Measurements from ENCODE around the gene ETS2. TPM values are rescaled to one million over a fixed set of nuclear protein-coding genes. Genes with fewer than 3 reads are reported as not detected.

The ETS2 gene
- total RNA-seq, 1 experiment from 2014 or later, result 132 TPM

DNA sequence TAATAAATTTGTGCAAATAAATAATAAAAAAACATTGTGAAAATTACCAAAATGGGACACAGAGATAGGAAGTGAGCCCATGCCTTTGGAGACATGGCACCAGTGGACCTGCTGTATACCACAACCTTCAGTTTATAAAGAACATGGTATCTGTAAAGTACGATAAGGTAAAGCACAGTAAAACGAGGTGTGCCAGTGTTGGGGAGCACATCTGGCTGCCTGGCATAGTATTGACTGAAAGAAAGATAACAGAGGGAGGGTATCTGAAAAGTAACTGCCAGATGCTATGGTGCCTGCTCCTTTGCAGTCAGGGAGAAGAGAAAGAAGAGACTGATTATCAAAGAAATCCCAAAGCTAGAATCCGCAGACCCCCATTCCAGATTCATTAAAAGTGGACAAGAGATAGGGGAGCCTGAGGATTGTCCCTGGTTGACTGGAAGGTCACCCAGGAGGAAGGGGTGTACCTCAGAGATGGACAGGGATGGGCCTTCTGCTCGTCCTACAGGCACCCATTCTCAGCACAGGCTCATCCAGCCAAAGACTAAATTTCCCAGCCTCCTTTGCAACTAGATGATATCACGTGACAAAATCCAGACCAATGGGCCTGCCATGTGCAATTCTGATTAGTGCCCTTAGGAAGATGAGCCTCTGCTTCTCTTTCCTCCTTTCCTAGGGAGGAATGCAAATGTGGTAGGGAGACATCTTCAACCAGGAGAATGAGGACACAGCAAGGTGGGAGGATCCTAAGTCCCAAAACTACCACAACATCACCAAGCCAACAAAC is 12.9 kb upstream of the ETS2 start:
- intact Hi-C loops (cut with micrococcal nuclease; ENCODE audit: unreplicated experiment), result no loop called here
- no TSS peak for BruUV-seq (replicated peaks)
- in situ Hi-C loops (cut with HindIII; ENCODE audit: low pct_unique_long_range_greater_than_20kb, low sequenced_read_pairs), result no loop called here
- ATAC-seq, result no peak
- H3K4me1 ChIP-seq (ENCODE audit: control insufficient read depth, insufficient read depth, low read length), result peaks cover 47% of the 10 kb centered on the region
- peaks cover 18% of the 10 kb centered on the region; the same call in 1 of the 2 replicates for H3K9me3 ChIP-seq (ENCODE audit: control insufficient read depth, insufficient read depth, low read depth, low read length)
- no peaks in the 10 kb centered on the region for H3K27me3 ChIP-seq (ENCODE audit: control insufficient read depth, insufficient read depth, low read length)
- ChIA-PET CTCF (no interaction called here), POLR2A (no interaction called here)
- no peak for DNase-seq (ENCODE audit: low read depth, low spot score)
- H3K27ac ChIP-seq (ENCODE audit: low read length), result peak overlapping the region; percentile 99
- TF ChIP-seq, protein P1, sequence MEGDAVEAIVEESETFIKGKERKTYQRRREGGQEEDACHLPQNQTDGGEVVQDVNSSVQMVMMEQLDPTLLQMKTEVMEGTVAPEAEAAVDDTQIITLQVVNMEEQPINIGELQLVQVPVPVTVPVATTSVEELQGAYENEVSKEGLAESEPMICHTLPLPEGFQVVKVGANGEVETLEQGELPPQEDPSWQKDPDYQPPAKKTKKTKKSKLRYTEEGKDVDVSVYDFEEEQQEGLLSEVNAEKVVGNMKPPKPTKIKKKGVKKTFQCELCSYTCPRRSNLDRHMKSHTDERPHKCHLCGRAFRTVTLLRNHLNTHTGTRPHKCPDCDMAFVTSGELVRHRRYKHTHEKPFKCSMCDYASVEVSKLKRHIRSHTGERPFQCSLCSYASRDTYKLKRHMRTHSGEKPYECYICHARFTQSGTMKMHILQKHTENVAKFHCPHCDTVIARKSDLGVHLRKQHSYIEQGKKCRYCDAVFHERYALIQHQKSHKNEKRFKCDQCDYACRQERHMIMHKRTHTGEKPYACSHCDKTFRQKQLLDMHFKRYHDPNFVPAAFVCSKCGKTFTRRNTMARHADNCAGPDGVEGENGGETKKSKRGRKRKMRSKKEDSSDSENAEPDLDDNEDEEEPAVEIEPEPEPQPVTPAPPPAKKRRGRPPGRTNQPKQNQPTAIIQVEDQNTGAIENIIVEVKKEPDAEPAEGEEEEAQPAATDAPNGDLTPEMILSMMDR (IDR thresholded peaks at IDR 0.05), result no peak
- TF ChIP-seq REST (IDR thresholded peaks at IDR 0.05; ENCODE audit: insufficient read depth in 1 of 2, low read depth in 2 of 2, low read length in 1 of 2) (no peak), SIN3A (IDR thresholded peaks at IDR 0.05; ENCODE audit: borderline replicate concordance, insufficient read depth, low read depth, low read length) (no peak), TCF7L2 (IDR thresholded peaks at IDR 0.05; ENCODE audit: low read depth, low read length) (no peak), POLR2AphosphoS5 (IDR thresholded peaks at IDR 0.05; ENCODE audit: low read depth, low read length) (no peak)
- no peaks in the 10 kb centered on the region for H3K36me3 ChIP-seq (ENCODE audit: control insufficient read depth, insufficient read depth, low read length)
- no peak overlapping the region for H3K4me3 ChIP-seq (ENCODE audit: low read depth in 2 of 2, low read length in 2 of 2)

DNA sequence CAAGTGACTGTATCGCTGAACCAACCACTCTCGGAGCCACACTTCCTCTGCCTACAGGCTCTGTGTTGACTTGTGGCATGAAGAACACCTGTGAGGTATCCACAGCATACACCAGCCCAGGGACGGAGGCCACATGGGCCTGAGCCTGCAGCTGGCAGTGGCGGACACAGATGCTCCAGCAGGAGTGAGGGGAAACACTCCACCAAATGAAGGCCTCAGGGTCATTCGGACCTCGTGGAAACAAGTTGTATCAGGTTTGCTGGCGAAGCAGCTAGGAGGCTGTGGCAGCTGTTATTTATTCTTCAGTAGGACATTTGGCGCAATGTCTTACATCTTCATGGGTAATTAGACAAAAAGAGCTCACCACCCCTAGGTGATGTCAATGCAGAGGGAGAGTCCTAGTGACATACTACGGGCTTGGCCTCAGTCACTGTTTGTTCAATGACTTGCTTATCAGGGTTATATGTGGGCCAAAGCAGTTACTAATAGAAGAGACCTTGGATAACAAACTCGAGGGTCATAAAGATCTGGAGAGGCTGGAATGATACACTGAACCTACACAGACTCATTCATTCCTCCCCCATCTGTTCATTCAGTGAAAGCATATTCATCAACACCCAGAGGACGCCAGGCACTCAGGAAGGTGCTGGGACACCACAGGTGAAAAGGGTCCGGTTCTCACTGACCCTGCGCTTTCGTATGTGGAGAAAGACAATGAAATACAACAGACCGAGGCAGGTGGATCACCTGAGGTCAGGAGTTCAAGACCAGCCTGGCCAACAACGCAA is 11.6 kb upstream of the ETS2 start:
- POLR2A ChIA-PET, result no interaction called here
- H3K4me1 ChIP-seq (ENCODE audit: control insufficient read depth, insufficient read depth, low read length), result peaks cover 47% of the 10 kb centered on the region
- intact Hi-C loops (cut with micrococcal nuclease; ENCODE audit: unreplicated experiment), result no loop called here
- H3K4me3 ChIP-seq (ENCODE audit: low read depth in 2 of 2, low read length in 2 of 2), result no peak overlapping the region
- ATAC-seq (peak; percentile 46), DNase-seq (ENCODE audit: low read depth, low spot score) (no peak)
- in situ Hi-C loops (cut with HindIII; ENCODE audit: low pct_unique_long_range_greater_than_20kb, low sequenced_read_pairs), result no loop called here
- TF ChIP-seq REST (IDR thresholded peaks at IDR 0.05; ENCODE audit: insufficient read depth in 1 of 2, low read depth in 2 of 2, low read length in 1 of 2) (no peak), SIN3A (IDR thresholded peaks at IDR 0.05; ENCODE audit: borderline replicate concordance, insufficient read depth, low read depth, low read length) (no peak), POLR2AphosphoS5 (IDR thresholded peaks at IDR 0.05; ENCODE audit: low read depth, low read length) (no peak), TCF7L2 (IDR thresholded peaks at IDR 0.05; ENCODE audit: low read depth, low read length) (no peak)
- TF ChIP-seq, protein P1 (IDR thresholded peaks at IDR 0.05), result no peak
- H3K9me3 ChIP-seq (ENCODE audit: control insufficient read depth, insufficient read depth, low read depth, low read length), result peaks cover 18% of the 10 kb centered on the region; the same call in 1 of the 2 replicates
- CTCF ChIA-PET, result no interaction called here
- H3K27me3 ChIP-seq (ENCODE audit: control insufficient read depth, insufficient read depth, low read length), result no peaks in the 10 kb centered on the region
- no TSS peak for BruUV-seq (replicated peaks)
- no peaks in the 10 kb centered on the region for H3K36me3 ChIP-seq (ENCODE audit: control insufficient read depth, insufficient read depth, low read length)
- H3K27ac ChIP-seq (ENCODE audit: low read length), result peak overlapping the region; percentile 99
